Fibroblast of skin of scalp (primary cell): ENCODE results near the gene JUNB. TPM values are rescaled to one million over a fixed set of nuclear protein-coding genes. Genes with fewer than 3 reads are reported as not detected.
A peak's percentile ranks its signal among the peaks of the same experiment; 100 is the strongest.

Experiments used
- DNase-seq: peaks from one replicate; pipeline ENCODE4 v3.0.0-alpha.2; 2013
- polyA plus RNA-seq, 2 experiments: library from polyadenylated mRNA; unstranded; fragments of 120-200 nt; gene quantifications; one replicate each; pipeline ENCODE4 v1.2.1, GENCODE V29; 2013; ENCODE audit not compliant: insufficient read length in 2 of 2

Gene JUNB
- 56.1 TPM for polyA plus RNA-seq (2013, experiment 1 of 2; ENCODE audit: insufficient read length)
- 62.1 TPM for polyA plus RNA-seq (2013, experiment 2 of 2; ENCODE audit: insufficient read length)

DNA sequence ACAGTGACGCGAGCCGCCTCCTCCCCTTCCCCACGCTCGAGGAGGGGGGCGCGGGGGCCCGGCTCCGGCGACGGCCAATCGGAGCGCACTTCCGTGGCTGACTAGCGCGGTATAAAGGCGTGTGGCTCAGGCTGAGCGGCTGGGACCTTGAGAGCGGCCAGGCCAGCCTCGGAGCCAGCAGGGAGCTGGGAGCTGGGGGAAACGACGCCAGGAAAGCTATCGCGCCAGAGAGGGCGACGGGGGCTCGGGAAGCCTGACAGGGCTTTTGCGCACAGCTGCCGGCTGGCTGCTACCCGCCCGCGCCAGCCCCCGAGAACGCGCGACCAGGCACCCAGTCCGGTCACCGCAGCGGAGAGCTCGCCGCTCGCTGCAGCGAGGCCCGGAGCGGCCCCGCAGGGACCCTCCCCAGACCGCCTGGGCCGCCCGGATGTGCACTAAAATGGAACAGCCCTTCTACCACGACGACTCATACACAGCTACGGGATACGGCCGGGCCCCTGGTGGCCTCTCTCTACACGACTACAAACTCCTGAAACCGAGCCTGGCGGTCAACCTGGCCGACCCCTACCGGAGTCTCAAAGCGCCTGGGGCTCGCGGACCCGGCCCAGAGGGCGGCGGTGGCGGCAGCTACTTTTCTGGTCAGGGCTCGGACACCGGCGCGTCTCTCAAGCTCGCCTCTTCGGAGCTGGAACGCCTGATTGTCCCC lies at the start of gene JUNB:
TSS of gene JUNB (plus strand) at position 142 of the 706 bp plus-strand sequence. CDS start at position 428, 286 bp downstream.
- peak; percentile 98 for DNase-seq

DNA sequence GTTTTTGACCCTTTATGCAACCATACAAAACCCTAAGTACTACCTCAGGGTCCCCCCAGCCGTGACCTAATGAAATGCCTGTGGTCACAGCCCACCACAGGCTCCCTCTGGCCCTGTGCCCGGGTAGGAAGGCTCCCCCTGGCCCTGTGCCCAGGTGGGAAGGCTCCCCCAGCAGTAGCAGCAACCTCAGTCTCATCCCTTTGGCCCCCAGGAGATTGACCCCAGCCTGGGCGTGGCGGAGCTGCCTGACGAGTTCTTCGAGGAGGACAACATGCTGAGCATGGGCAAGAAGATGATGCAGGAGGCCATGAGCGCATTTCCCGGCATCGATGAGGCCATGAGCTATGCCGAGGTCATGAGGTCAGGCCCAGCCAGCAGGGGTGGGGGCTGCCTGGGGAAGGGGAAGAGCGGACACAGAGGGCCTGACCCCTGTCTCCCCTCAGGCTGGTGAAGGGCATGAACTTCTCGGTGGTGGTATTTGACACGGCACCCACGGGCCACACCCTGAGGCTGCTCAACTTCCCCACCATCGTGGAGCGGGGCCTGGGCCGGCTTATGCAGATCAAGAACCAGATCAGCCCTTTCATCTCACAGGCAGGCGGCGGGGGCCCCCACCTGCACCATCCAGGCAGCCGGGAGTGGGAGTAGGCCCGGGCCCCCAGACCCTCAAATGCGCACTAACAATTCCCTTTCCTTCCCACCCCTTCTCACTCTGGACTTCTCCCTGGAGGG lies 46.0 kb upstream of the JUNB start:
- DNase-seq: peak; percentile 42

DNA sequence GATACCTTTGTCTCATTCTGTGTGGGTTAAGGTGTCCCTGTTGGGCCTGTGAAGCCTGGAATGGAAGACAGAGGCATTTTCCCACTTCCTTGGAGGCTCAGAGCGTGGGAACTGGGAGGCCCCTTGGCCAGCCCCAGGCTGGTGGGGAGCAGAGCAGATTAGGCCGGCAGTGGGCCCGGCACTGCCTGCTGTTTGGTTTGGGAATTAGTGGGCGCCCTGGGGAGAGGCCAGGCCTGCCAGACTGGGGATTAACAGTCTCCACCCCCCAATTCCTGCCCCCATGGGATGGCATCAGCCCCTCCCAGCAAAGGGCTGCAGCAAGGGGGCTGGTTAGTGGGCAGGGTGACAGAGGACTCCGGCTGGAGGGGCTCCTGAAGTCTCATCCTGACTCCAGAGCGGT lies 42.8 kb upstream of the JUNB start:
- DNase-seq: no peak

DNA sequence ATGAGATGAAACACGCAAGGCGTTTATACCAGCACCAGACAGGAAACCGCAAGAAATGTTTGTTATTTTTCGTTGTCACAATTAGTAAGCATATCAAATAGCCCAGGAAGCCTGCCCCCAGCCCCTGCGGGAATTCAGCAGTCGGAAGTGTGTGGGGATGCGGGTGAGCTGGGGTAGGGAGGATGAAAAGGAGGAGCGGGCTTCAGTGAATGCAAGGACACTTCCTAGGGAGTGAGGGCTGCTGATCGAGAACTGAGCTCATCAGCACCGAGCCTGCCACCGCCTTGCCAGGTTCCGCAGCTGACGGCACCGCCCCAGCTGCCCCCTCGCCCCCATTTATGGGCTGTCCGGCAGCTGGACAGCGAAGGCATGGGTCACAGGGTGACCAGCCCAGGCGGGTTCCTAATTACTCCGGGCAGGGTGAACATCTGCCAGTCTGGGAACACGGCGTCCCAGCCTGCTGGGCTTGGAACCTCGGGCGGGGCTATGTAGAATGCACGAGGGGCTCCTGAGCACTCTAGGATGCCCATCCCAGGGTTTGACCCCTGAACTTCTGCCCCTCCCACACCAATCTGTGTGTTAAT lies 41.3 kb upstream of the JUNB start:
- DNase-seq: peak; percentile 29

DNA sequence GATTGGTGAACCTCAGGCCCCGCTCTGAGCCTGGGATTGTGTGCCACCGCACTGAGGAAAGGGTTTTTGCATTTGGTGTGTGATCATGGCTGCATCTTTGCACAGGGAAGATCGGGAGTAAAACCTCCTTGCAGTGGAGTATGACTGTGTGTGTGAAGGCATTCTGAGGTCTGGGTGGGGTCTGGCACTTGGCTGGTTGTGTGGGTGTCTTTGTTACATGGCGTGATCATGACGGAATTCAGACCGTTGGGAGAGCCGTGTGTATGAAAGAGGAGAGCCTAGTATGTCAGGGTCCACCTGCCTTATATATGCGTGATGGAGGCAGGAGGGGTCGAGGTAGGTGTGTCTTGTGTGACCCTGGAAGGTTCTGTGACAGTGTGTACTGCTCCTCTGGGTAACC lies 40.4 kb upstream of the JUNB start:
- no peak for DNase-seq

DNA sequence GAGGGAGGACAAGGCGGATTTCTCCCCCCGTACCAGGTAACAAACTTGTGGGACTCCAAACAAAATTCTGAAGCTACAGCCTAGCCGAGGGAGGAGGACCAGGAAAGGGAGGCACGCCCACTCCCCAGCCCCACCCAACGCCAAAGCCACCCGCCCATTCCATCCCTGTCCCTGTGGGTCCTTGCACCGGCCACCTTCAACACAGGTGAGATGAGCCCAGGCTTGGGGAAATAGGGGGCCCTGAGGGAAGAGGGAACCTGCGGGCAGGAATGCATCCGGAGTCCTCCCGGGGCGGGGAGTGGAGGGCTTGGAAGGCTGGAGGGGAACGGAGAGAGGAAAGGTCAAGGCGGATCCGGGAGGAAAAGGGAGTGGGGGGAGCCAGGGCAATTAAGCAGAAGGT lies 39.7 kb upstream of the JUNB start, which contains the start of gene BEST2:
TSS of gene BEST2 (plus strand) at position 157 of the 400 bp plus-strand sequence. CDS start 802 bp downstream, outside the sequence.
- no peak for DNase-seq

DNA sequence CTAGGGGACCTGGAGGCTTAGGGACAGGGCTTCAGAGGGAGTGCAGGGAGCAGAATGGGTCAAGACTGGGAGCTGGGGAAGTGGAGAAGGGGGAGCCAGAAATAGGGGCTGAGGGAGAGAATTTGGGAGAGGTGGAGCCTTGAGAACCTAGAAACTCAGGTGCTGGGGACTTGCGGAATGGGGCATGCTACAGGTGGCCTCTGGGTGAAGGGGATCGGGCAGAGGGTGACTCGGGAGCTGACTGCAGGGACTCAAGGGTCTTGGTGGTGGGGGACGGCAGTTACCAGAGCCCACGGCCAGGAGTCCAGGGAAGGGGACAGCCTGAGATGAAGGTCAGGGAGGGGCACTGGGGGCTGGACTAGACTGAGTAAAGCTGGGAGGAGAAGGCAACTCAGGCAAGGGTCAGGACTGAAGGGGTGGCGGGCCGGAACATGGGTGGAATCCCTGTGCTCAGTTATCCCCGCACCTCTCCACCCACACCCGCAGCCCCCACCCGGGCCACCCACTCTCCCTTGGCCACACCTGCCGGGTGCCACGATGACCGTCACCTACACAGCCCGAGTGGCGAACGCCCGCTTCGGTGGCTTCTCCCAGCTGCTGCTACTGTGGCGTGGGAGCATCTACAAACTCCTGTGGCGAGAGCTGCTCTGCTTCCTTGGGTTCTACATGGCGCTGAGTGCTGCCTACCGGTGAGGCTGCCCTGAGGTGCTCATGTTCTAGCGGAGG lies 39.1 kb upstream of the JUNB start:
- no peak for DNase-seq

DNA sequence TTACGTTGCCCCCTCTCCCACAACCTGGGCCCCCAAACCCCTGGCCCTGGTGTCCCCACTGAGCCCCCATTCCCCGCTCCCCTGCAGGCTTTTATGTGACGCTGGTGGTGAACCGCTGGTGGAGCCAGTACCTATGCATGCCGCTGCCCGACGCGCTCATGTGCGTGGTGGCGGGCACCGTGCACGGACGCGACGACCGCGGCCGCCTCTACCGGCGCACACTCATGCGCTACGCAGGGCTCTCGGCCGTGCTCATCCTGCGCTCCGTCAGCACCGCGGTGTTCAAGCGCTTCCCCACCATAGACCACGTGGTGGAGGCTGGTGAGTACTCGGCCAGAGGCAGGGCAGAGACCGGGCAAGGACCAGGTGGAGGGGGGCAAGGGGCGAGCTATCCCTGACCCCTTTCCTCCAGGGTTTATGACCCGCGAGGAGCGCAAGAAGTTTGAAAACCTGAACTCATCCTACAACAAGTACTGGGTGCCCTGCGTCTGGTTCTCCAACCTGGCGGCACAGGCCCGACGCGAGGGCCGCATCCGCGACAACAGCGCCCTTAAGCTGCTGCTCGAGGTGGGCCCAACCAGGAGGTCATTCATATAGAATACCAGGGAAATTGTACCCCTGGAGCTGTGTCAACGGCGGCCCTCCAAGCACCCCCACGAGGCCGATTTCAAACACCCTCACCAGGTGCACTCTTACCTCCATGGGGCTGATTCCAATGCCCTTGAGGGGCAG lies 36.7 kb upstream of the JUNB start:
- no peak for DNase-seq

DNA sequence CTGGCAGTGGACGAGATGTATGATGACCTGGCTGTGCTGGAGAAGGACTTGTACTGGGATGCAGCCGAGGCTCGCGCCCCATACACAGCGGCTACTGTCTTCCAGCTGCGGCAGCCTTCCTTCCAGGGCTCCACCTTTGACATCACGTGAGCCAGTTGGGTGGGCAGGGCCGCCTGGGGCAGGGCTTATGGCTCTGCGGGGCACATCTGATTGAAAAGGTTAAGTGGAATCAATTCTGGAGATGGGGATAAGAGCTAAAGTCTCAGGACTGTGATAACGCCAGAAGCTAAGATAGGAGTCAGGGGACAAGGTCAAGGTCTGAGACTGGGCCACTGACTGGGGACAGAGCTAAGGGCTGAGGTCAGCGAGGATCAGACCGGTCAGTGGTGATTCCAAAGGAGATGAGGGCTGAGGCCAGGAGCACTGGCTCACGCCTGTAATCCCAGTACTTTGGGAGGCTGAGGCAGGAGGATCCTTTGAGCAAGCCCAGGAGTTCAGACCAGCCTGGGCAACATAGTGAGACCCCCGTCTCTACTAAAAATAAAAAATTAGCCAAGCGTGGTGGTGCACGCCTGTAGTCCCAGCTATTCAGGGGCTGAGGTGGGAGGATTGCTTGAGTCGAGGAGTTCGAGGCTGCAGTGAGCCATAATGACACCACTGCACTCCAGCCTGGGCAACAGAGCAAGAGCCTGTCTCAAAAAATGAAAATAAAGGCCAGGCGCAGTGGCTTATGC lies 35.0 kb upstream of the JUNB start:
- DNase-seq: no peak

DNA sequence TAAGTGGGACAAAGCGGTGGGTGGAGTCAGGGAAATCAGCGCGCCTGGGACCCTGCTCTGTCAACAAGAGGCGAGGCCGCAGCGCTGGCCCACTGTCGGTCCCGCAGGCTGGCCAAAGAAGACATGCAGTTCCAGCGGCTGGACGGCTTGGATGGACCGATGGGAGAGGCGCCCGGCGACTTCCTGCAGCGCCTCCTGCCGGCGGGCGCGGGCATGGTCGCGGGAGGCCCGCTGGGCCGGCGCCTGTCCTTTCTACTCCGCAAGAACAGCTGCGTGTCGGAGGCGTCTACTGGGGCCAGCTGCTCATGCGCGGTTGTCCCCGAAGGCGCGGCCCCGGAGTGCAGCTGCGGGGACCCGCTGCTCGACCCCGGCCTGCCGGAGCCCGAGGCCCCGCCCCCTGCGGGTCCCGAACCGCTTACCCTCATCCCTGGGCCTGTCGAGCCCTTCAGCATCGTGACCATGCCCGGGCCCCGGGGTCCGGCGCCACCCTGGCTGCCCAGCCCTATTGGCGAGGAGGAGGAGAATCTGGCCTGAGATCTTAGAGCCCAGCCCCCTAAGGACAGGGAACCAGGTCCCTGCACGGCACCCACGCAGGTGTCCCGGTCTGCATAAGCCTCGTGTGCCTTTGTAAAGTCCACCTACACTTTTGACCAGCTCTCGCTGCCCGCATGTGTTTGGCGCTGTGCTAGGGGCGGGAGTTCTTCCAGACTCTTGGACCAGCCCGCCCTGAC lies 33.6 kb upstream of the JUNB start:
- DNase-seq: peak; percentile 66

DNA sequence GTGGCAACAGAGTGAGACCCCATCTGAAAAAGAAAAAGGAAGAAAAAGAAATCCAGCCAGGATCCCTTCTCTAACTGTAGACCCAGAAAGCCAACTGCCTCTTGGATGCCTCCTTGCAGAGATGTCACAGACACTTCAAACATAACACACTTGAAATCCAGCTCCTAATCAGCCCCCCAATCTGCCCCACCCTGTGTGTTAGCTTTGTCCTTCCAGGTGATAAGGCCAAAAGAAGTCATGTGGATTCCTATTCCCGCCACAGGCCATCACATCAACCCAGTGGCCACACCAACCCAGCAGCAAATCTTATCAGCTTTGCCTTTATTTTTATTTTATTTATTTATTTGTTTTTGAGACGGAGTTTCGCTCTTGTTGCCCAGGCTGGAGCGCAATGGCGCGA lies 31.6 kb upstream of the JUNB start:
- DNase-seq: no peak

DNA sequence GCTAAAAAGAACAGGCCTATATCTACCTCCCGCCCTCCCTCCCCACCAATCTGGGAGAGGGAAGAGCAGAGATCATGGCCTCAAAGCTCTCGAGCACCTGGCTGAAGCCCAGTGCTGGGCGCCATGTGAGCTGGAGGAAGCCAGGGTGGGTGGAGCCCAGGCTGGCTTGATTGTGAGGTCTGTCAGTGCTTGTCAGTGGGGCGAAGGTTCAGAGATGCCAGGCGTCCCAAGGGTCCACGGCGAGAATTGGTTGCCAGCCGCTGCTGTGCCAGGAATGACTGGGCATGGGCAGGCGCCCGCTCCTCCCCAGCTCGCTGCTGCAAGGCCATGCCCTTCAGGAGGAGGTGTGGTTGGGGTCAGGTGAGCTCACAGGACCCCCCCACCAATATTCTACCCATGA lies 28.2 kb upstream of the JUNB start:
- DNase-seq: no peak

DNA sequence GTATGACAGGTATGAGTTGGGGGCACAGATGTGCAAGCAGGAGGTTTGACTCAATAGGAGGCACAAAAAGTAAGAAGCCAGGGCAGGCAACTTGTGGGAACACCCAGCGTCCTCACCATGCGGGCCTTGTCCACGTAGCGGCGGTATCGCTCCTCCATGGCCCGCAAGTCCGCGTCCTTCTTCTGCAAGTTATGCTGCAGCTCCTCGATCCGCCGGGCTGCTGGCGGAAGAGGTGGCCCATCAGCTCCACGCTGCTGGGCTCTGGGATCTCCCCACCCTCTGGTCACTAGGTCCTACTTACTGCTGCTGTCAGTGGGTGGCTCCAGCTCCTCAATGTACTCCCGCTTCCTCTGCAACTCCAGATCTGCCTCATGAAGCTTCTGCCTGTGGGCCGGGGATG lies 26.6 kb upstream of the JUNB start:
- DNase-seq: no peak

DNA sequence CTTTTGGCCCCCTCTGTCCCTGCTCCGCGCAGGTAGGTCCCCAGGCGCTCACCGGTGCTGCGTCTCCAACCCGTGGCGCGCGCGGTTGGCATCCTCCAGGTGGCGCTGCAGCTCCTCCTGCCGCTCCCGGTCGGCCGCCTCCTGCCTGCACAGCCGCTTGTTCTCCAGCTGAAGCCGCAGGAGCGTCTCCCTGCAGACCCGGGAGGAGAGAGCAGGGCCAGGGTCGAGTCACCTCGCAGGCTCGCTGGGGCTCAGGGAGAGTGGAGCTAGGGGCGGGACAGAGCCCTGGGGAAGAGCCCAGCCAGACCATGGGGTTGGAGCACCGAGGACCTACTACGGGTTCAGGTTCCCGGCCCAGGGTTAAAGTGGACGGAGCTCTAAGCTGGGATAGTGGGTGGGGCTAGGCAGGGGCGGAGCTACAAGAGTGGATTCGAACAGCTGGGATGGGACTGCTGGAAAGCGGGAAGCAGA lies 25.2 kb upstream of the JUNB start:
- DNase-seq: peak; percentile 80

DNA sequence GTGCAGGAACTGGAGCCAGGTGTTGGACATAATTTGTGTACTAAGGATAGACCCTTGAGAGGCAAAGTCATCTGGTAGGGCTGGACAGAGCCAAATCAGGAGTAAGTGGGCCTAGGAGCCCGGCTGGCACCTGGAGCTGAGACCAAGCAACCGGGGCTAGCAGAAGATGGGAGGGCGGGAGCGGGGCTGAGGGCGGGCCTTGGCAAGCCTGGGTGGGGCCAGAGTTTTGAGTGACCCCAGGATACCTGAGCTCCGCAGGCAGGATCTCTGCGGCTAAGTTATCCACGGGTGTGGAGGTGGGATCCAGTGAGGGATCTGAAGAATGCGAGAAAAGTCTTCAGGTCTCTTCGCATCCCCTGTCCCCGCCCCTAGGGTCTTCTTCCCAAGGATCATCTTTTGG lies 24.1 kb upstream of the JUNB start:
- no peak for DNase-seq

DNA sequence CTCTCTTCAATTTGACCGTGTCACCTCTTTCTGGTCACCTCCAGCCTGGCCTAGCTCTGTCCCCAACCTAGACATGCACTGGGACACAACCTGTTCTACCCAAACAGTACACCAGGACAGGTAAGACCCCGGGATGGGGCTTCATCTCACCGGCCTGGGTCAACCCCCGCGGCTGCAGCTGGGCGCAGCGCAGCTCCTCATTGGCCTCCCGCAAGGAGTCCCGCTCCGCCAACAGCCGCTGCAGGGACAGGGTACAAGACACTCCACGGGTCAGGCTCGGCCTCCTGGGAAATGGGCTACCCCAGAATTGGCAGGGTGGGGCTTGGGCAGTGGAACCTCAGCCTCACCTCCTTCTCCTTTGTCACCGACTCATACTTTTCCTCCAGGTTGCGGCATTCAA lies 23.6 kb upstream of the JUNB start:
- DNase-seq: no peak

DNA sequence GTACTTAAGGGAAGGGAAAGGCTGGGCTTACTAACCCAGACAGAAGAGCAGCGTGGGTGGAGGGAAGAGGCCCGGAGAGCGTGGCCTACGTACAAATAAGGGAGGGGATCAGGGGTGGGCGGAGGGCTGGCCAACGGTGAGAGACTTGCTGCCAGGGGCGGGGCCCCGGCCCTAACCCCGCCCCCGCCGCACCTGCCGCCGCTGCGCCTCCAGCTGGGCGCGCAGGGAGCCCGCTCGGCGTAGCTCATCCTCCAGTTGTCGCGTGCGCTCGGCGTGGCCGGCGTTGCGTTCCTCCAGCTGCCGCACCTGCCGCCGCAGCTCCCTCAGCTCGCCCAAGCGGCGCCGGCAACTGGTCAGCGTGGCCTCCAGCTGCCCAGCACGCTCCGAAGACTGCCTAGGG lies 21.6 kb upstream of the JUNB start:
- DNase-seq: no peak

DNA sequence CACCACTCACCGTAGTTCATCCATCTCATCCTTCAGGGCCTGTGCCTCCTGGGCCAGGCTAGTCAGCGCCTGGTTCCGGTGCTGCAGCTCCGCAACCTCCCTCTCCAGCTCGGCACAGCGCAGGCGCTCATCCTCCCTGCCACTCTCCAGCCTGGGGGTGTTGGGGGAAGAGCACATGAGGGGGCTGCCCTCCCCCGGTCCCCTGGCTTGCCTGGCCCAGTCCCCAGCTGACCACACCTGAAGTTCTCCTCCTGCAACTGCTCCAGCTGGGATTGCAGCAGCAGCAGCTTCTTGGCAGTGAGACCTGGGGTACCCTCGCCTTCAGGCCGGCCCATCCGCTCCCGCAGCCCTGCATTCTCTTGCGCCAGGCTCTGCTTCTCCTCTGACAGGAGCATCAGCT lies 20.4 kb upstream of the JUNB start:
- DNase-seq: no peak

DNA sequence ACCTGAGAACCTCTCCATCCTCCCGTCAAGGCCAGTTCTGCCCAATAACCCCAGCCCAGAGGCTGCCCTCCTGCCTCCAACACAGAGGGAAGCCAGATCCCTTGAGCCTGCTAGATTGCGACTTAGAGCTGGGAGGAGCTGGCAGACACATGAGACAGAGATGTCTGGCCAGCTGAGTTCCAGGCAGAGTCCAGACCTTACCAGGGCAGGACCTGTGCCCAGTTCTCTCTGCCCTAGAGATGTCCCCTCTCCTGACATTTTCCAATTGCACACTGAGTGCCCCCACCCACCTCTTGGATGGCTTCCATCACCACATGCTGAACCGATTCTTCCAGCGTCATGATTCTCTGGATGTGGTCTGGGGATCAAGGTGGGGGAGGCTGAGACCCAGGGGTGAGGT lies 19.0 kb upstream of the JUNB start:
- no peak for DNase-seq

DNA sequence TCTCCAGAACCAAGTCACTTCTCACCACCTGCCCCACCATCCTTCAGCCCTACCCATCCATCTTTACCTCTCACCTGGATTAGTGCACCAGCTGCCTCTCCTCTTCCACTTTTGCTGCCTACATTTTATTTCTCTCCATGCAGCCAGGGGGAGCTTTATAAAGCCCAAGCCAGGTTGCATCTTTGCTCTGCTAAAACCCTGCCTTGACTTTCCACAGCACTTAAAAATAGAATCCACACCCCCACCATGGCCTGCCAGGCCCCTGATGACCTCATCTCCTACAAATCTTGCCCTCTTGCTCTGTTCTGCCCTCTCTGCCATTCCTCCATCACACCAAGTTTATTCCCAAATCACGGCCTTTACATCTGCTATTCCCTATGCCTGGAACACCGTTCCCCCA lies 17.7 kb upstream of the JUNB start:
- peak; percentile 63 for DNase-seq
